ENCODE results near the gene NFE2L2.

DNA sequence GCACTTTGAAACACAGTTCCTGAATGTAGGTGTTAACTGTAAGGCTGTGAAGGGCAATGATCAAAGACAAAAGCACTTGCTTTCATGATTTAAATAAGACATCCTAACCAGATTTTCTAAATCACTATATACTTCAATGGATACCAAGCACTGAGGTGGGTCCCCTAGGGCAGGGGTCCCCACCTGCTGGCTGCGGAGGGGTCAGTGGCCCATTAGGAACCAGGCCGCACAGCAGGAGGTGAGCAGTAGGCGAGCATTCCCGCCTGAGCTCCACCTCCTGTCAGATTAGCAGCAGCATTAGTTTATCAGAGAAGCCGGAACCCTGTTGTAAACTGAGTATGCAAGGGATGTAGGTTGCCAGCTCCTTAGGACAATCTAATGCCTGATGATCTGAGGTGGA, 7.1 kb downstream of the NFE2L2 start:
- TF ChIP-seq, protein P1, sequence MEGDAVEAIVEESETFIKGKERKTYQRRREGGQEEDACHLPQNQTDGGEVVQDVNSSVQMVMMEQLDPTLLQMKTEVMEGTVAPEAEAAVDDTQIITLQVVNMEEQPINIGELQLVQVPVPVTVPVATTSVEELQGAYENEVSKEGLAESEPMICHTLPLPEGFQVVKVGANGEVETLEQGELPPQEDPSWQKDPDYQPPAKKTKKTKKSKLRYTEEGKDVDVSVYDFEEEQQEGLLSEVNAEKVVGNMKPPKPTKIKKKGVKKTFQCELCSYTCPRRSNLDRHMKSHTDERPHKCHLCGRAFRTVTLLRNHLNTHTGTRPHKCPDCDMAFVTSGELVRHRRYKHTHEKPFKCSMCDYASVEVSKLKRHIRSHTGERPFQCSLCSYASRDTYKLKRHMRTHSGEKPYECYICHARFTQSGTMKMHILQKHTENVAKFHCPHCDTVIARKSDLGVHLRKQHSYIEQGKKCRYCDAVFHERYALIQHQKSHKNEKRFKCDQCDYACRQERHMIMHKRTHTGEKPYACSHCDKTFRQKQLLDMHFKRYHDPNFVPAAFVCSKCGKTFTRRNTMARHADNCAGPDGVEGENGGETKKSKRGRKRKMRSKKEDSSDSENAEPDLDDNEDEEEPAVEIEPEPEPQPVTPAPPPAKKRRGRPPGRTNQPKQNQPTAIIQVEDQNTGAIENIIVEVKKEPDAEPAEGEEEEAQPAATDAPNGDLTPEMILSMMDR (IDR thresholded peaks at IDR 0.05; ENCODE audit: poor library complexity), result no peak
- TF ChIP-seq EZH2 (IDR thresholded peaks at IDR 0.05; ENCODE audit: borderline replicate concordance) (no peak), EZH2phosphoT487 (IDR thresholded peaks at IDR 0.05; ENCODE audit: low read depth, severe bottlenecking, unreplicated experiment) (no peak)

Data from hepatocyte (in vitro differentiated cells).